Endodermal cell (in vitro differentiated cells): ENCODE results near the gene PARP15. TPM values are rescaled to one million over a fixed set of nuclear protein-coding genes. Genes with fewer than 3 reads are reported as not detected.

Experiments
- DNase-seq: peaks from one replicate; pipeline ENCODE4 v3.0.0-alpha.2; 2017
- H3K27ac ChIP-seq: 2 replicates; pipeline ENCODE4 v1.5.1; 2013; ENCODE audit warnings: mild to moderate bottlenecking, low read depth, low read length, moderate library complexity
- H3K27me3 ChIP-seq: 2 replicates; pipeline ENCODE4 v1.6.1; 2013; ENCODE audit warnings: mild to moderate bottlenecking, low read length, moderate library complexity; ENCODE audit not compliant: insufficient read depth, control insufficient read depth, poor library complexity, severe bottlenecking
- H3K36me3 ChIP-seq: 2 replicates; pipeline ENCODE4 v1.7.0; 2013; ENCODE audit warnings: mild to moderate bottlenecking, low read length, moderate library complexity; ENCODE audit not compliant: control insufficient read depth, insufficient read depth
- H3K4me1 ChIP-seq: one replicate; pipeline ENCODE4 v1.7.0; 2013; ENCODE audit warnings: low read length; ENCODE audit not compliant: control insufficient read depth, insufficient read depth
- H3K4me3 ChIP-seq: 2 replicates; pipeline ENCODE4 v1.5.1; 2013; ENCODE audit warnings: mild to moderate bottlenecking, low read length, moderate library complexity
- H3K9ac ChIP-seq: 2 replicates; pipeline ENCODE4 v1.6.1; 2013; ENCODE audit warnings: mild to moderate bottlenecking, low read length, moderate library complexity; ENCODE audit not compliant: poor library complexity, severe bottlenecking; ENCODE audit errors: extremely low read depth
- H3K9me3 ChIP-seq: 2 replicates; pipeline ENCODE4 v1.6.1; 2013; ENCODE audit warnings: mild to moderate bottlenecking, low read length, moderate library complexity; ENCODE audit not compliant: control insufficient read depth
- H3K27ac Mint-ChIP-seq: 2 replicates; pipeline ENCODE4 v1.8.0; 2020; ENCODE audit warnings: mixed read lengths
- H3K27me3 Mint-ChIP-seq: 2 replicates; pipeline ENCODE4 v1.8.0; 2021; ENCODE audit warnings: mild to moderate bottlenecking, mixed read lengths; ENCODE audit not compliant: insufficient read depth
- H3K36me3 Mint-ChIP-seq: 2 replicates; pipeline ENCODE4 v1.8.0; 2020; ENCODE audit warnings: low read depth, mixed read lengths
- H3K4me1 Mint-ChIP-seq: 2 replicates; pipeline ENCODE4 v1.8.0; 2020; ENCODE audit warnings: mixed read lengths
- H3K4me3 Mint-ChIP-seq: 2 replicates; pipeline ENCODE4 v1.8.0; 2020; ENCODE audit warnings: mild to moderate bottlenecking, moderate library complexity, mixed read lengths
- H3K9me3 Mint-ChIP-seq: 2 replicates; pipeline ENCODE4 v1.8.0; 2020; ENCODE audit warnings: mild to moderate bottlenecking, mixed read lengths
- WGBS, 2 experiments: methylation state at CpG; one replicate each; pipeline versions ENCODE4 v1.1.5 to v1.1.7; 2013; ENCODE audit warnings: missing lambda C conversion rate in 2 of 2, mixed read lengths in 1 of 2; ENCODE audit not compliant: insufficient coverage in 1 of 2, insufficient read length in 1 of 2; 5-methylcytosine and 5-hydroxymethylcytosine counted together
- total RNA-seq, 2 donors: library from RNA; stranded (reverse); fragmentation: NEBNext Ultra II Directional in 1 of 2; extraction: Animal tissue kit (Norgen Biotek cat#: 25700) in 1 of 2; gene quantifications; 2 replicates in 1 of 2; 3 replicates in 1 of 2; pipeline ENCODE4 v1.2.1, GENCODE V29; 2021
- TF ChIP-seq, protein P1 (sequence below): fragments of 200-600 bp; sonication (generic); conservative IDR thresholded peaks from 2 replicates; pipeline ENCODE4 v1.5.0; 2021; ENCODE audit warnings: antibody characterized with exemption, mild to moderate bottlenecking

PARP15 gene
- total RNA-seq, 2 donors from 2014 or later = 0.18 to 0.44 TPM

DNA sequence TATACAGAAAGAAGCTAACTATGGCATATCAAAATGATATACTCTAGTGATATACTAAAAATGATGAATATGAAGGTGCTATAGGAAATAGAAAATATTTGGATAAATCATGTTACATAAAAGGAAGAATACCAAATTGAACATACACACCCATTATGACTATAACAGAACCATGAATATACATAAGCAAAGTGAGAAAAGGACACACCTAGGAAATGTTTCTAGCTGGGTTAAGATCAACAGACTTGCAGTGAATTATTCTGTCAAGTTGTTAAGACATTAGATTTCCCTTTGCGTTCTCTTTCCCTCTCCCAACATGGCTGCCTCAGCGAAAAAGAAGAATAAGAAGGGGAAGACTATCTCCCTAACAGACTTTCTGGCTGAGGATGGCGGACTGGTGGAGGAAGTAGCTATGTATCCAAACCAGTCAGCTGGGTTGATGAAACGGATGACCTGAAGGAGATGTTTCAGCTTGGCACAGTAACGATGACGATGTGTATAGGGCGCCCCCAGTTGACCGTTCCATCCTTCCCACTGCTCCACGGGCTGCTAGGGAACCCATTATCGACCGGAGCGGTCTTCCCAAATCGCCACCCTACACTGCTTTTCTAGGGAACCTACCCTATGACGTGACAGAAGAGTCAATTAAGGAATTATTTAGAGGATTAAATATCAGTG is 83.0 kb downstream of the PARP15 start:
- peaks cover 17% of the 10 kb centered on the region for H3K27me3 Mint-ChIP-seq
- Histone ChIP-seq H3K27me3 (no peaks in the 10 kb centered on the region), H3K4me1 (no peaks in the 10 kb centered on the region), H3K4me3 (no peak overlapping the region), H3K27ac (no peak overlapping the region), H3K9me3 (no peaks in the 10 kb centered on the region), H3K9ac (no peak overlapping the region), H3K36me3 (no peaks in the 10 kb centered on the region)
- no peak overlapping the region for H3K4me3 Mint-ChIP-seq
- H3K9me3 Mint-ChIP-seq = peaks cover 4% of the 10 kb centered on the region
- peak; percentile 84 for DNase-seq
- H3K4me1 Mint-ChIP-seq = peaks cover 1% of the 10 kb centered on the region
- no peaks in the 10 kb centered on the region for H3K36me3 Mint-ChIP-seq
- TF ChIP-seq, protein P1, sequence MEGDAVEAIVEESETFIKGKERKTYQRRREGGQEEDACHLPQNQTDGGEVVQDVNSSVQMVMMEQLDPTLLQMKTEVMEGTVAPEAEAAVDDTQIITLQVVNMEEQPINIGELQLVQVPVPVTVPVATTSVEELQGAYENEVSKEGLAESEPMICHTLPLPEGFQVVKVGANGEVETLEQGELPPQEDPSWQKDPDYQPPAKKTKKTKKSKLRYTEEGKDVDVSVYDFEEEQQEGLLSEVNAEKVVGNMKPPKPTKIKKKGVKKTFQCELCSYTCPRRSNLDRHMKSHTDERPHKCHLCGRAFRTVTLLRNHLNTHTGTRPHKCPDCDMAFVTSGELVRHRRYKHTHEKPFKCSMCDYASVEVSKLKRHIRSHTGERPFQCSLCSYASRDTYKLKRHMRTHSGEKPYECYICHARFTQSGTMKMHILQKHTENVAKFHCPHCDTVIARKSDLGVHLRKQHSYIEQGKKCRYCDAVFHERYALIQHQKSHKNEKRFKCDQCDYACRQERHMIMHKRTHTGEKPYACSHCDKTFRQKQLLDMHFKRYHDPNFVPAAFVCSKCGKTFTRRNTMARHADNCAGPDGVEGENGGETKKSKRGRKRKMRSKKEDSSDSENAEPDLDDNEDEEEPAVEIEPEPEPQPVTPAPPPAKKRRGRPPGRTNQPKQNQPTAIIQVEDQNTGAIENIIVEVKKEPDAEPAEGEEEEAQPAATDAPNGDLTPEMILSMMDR = peak; percentile 73
- H3K27ac Mint-ChIP-seq = no peak overlapping the region
- 67 to 74% methylated on average over 8 to 14 of the region's 14 CpGs for WGBS, 2 experiments

DNA sequence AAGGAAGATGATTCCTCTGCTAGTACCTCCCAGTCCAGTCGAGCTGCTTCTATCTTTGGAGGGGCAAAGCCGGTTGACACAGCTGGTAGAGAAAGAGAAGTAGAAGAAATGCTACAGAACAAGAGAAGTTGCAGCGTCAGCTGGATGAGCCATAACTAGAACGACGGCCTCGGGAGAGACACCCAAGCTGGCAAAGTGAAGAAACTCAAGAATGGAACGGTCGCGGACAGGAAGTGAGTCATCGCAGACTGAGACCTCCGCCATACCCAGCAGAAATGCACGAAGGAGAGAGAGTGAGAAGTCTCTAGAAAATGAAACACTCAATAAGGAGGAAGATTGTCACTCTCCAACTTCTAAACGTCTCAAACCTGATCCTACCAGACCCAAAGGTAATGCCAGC is 84.2 kb downstream of the PARP15 start:
- no peak overlapping the region for H3K9ac ChIP-seq
- WGBS, 2 experiments = 93 to 94% methylated on average over 11 to 13 of the region's 13 CpGs
- Mint-ChIP-seq H3K27me3 (peaks cover 17% of the 10 kb centered on the region), H3K4me1 (peaks cover 1% of the 10 kb centered on the region), H3K9me3 (peaks cover 3% of the 10 kb centered on the region), H3K4me3 (no peak overlapping the region), H3K27ac (no peak overlapping the region), H3K36me3 (no peaks in the 10 kb centered on the region)
- H3K27me3 ChIP-seq = no peaks in the 10 kb centered on the region
- no peak overlapping the region for H3K27ac ChIP-seq
- H3K9me3 ChIP-seq = no peaks in the 10 kb centered on the region
- no peaks in the 10 kb centered on the region for H3K36me3 ChIP-seq
- TF ChIP-seq, protein P1 = no peak
- H3K4me1 ChIP-seq = no peaks in the 10 kb centered on the region
- no peak overlapping the region for H3K4me3 ChIP-seq
- no peak for DNase-seq

DNA sequence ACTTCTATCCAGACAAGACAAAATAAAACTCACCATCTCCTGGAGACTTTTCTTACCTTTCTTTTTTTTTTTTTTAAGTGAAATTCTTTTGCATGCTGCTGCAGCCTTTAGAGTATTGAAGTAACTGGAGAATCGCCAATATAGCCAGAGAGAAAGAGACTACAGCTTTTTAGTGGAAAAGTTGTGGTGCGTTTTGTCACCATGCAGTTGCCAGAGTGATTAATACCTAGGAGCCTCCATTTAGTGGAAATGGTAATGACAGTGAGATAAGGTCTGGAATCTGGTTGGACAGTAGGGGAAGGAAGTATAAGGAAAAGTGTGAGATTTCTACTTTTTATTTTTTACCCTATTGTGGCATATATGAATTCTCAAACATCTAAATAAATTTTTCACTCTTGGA is 85.1 kb downstream of the PARP15 start:
- Histone ChIP-seq H3K36me3 (no peaks in the 10 kb centered on the region), H3K9ac (no peak overlapping the region), H3K27me3 (no peaks in the 10 kb centered on the region), H3K27ac (no peak overlapping the region), H3K4me1 (no peaks in the 10 kb centered on the region), H3K4me3 (no peak overlapping the region), H3K9me3 (no peaks in the 10 kb centered on the region)
- peaks cover 17% of the 10 kb centered on the region for H3K27me3 Mint-ChIP-seq
- no peak overlapping the region for H3K27ac Mint-ChIP-seq
- H3K4me1 Mint-ChIP-seq = peaks cover 1% of the 10 kb centered on the region
- no peaks in the 10 kb centered on the region for H3K36me3 Mint-ChIP-seq
- TF ChIP-seq, protein P1 = no peak
- no peaks in the 10 kb centered on the region for H3K9me3 Mint-ChIP-seq
- no peak overlapping the region for H3K4me3 Mint-ChIP-seq
- DNase-seq = no peak
- WGBS, 2 experiments = 93 to 100% methylated on average over 1 to 2 of the region's 2 CpGs
